Stimulated activated CD8-positive, alpha-beta memory T cell treated with anti-CD3 and anti-CD28 coated beads, Interleukin-4, amount 100 ng/mL, for 4 hours (primary cell): ENCODE results near the gene NMUR2.

ENCODE experiments used
- DNase-seq, 2 donors: peaks; one replicate each; pipeline ENCODE4 v3.0.0-alpha.2; 2020; ENCODE audit warnings: low read depth in 2 of 2, low spot score in 1 of 2

Gene NMUR2

GRCh38 chr5:152405145-152405544, at the start of gene NMUR2:
NMUR2 (minus strand) TSS chr5:152405279; CDS start chr5:152405113, 166 bp downstream.
- no peak for DNase-seq

GRCh38 chr5:152443935-152444334, 38.9 kb upstream of the NMUR2 start:
- DNase-seq = no peak

DNA sequence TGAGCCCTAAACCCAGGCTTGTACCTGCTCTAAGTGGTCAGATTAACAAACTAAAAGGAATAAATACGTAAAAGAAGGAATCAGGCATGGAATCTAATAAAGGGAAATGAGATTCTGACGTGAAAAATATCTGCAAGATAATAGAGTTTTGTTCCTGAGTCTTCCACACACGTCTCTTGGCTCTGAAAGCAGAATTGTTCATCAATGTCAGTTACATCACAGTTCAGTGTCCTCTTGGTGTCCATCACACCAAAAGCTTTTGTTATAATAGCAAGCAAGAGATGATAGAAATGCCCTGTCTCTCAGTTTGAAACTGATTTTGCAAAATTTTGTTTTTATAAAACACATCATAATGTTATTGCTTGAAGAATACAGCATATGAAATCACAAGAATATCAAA, 34.7 kb upstream of the NMUR2 start:
- DNase-seq = no peak

DNA sequence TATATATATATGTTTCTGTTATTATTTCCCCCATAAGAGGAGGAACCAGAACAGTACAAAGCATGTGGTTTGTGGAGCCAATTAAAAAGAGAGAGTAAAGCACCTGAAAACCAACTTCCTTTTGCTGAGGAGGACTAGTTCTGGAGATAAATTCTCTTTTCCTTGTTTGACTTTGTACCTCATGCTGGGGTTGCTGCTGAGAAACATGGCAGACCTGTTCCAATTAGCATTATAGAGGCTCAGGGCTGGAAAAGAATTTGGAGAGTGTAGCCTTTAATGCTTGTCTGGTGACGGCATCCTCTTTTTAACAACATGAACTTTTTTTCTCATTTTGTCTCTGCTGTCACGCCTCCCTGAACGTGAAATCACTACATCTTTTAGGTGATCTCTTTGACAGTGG, 32.8 kb upstream of the NMUR2 start:
- DNase-seq = no peak

- DNase-seq = no peak
Measured at GRCh38 chr5:152427721-152428120, 22.6 kb upstream of the NMUR2 start.

DNA sequence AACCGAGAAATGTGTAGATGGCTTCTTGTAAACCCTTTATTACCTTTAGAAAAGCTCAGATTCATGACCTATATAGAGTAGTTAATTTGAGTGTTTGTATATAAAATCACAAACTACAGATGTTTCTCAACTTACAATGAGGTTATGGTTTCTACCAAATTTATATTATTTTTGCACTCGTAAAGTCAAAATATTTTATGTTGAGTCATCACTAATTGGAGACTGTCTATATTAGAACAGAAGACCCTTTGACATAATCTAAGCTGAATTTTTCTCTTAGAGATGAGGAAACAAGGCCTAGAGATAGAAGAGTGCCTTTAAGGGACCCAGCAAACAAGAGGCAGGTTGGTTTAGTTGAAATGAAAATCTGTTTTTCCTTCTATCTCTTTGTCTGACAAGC, 20.0 kb upstream of the NMUR2 start:
- DNase-seq = no peak

- DNase-seq = no peak
Measured at GRCh38 chr5:152424501-152424900, 19.4 kb upstream of the NMUR2 start.

- no peak for DNase-seq
Measured at GRCh38 chr5:152422081-152422480, 17.0 kb upstream of the NMUR2 start.

GRCh38 chr5:152412129-152412528, 7.0 kb upstream of the NMUR2 start:
- no peak for DNase-seq

GRCh38 chr5:152406082-152406481, 1.0 kb upstream of the NMUR2 start:
- DNase-seq = no peak

GRCh38 chr5:152404494-152404893, 585 bp downstream of the NMUR2 start:
- DNase-seq = no peak

GRCh38 chr5:152403046-152403445, 2.0 kb downstream of the NMUR2 start:
- no peak for DNase-seq

DNA sequence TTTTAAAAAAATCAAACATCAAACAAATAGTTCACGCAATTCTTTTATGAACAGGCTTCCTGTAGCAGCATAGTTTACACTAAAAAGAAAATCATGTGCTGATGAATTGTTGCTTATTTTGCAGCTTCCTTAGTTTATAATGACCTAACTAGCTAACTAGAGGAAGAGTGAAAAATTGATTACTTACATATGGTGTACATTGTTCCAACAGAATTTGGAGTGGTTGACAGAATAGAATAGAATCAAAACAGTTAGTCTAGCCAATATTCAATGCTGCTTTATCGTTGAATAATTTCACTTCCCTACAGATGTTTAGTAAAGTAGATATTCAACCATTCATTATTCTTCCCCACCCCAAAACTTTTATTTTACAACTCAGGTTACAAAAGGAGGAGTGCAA, 4.2 kb downstream of the NMUR2 start:
- DNase-seq = no peak

- DNase-seq = no peak
Measured at GRCh38 chr5:152397581-152397980, 7.5 kb downstream of the NMUR2 start.

- no peak for DNase-seq
Measured at GRCh38 chr5:152393441-152393840, 11.6 kb downstream of the NMUR2 start.

DNA sequence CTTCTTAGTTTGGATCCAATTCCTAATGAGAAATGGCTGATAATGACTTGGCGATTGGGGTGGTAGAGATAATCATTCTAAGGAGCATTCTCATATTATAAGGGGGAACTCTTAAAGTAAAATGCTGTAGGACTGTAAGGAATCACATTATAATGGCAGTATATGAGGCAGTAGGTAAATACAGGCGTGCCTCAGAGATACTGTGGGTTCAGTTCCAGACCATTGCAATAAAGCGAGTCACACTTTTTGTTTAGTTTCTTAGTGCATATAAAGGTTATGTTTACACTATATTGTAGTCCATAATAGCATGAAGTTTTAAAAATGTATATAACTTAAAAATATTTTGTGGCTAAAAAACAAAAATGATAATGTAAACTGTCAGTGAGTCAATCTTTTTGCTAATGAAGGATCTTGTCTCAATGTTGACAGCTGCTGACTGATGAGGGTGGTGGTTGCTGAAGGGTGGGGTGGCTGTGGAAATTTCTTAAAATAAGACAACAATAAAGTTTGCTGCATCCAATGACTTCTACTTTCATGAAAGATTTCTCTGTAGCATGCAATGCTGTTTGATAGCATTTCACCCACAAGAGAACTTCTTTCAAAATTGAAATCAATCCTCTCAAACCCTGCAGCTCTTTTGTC, 15.8 kb downstream of the NMUR2 start:
- DNase-seq = no peak

DNA sequence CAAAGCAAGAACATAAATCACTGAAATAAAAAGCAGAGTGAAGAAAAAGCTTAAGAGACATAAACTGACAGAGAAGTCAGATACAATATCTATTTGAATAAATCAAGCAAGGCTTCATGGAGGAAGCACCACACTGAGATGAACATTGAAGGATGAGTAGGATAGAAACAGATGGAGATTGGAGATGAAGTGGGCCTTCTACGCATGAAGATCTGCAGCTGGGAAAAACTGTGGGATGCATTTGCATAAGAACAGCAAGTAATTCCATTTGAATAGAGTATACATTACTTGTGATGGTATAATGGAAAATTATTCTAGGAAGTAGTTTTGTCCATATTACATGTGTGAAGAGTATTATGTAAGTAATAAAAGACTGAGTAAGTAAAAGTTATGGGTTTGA, 16.5 kb downstream of the NMUR2 start:
- no peak for DNase-seq

- no peak for DNase-seq
Measured at GRCh38 chr5:152380415-152381123, 24.5 kb downstream of the NMUR2 start.

DNA sequence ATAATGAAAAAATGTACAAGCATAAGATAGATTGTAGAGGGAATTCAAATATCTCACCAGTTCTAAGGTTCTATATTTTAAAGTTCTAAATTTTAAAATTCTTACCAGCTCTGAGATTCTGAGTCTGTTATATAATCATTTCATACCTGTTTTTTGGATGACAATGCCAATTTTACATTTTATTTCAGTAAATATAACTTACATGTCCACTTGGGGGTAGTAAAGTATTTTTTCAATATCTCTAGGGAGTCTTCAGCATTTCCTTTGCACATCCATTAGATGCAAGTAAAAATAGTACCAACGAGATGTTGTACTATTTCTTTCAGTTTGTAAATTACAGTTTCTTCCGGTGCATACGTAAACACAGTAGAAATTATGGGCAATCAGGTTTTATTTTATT, 25.7 kb downstream of the NMUR2 start:
- no peak for DNase-seq

GRCh38 chr5:152378730-152379129, 26.3 kb downstream of the NMUR2 start:
- DNase-seq = no peak

GRCh38 chr5:152376886-152377285, 28.2 kb downstream of the NMUR2 start:
- no peak for DNase-seq

GRCh38 chr5:152374711-152375275, 30.3 kb downstream of the NMUR2 start:
- no peak for DNase-seq

DNA sequence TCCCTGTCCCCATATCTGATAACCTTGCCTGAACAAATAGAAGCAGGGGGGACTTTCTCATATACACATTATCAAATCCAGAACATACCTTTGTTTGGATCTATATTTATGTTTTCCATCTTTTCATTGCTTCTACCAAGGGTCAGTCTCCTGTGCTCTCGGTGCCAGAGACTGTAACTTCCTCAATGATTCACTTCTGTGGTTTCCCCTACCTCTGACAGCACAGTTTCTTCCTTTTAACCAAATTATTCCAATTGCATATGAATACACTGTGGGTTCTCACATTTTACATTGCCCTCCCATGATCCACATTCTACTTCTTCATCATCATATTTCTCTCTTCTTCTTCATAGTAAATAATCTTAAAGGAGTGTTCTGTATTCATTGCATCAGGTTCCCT, 32.2 kb downstream of the NMUR2 start:
- no peak for DNase-seq
